Neutrophil (primary cell): ENCODE measurements around the gene WDR31.

Source experiments
- H3K27ac ChIP-seq: fragments of 200-600 bp; sonication (generic); 2 replicates; pipeline ENCODE4 v1.5.1; 2016; ENCODE audit warnings: mild to moderate bottlenecking, moderate library complexity
- H3K27me3 ChIP-seq: fragments of 200-600 bp; sonication (generic); 2 replicates; pipeline ENCODE4 v1.6.0; 2016; ENCODE audit warnings: mild to moderate bottlenecking
- H3K36me3 ChIP-seq: fragments of 200-600 bp; sonication (generic); 2 replicates; pipeline ENCODE4 v1.5.1; 2017
- H3K4me1 ChIP-seq, 2 experiments: fragments of 200-600 bp in 1 of 2; sonication (generic) in 1 of 2; 1 replicate in 1 of 2; 2 replicates in 1 of 2; pipeline versions ENCODE4 v1.5.1 to v1.6.1; 2013 to 2016; ENCODE audit warnings: low read depth in 1 of 2, low read length in 1 of 2, mild to moderate bottlenecking in 1 of 2, moderate library complexity in 1 of 2; ENCODE audit not compliant: control insufficient read depth in 1 of 2, insufficient read depth in 1 of 2
- H3K4me3 ChIP-seq, 2 experiments: fragments of 200-600 bp in 1 of 2; sonication (generic) in 1 of 2; 1 replicate in 1 of 2; 2 replicates in 1 of 2; pipeline ENCODE4 v1.5.1; 2013 to 2016; ENCODE audit warnings: low read depth in 1 of 2, low read length in 1 of 2, mild to moderate bottlenecking in 1 of 2, moderate library complexity in 1 of 2
- H3K9me3 ChIP-seq: fragments of 200-600 bp; sonication (generic); 2 replicates; pipeline ENCODE4 v1.5.1; 2016
- TF ChIP-seq, protein P1 (sequence below): fragments of 200-600 bp; sonication (generic); IDR thresholded peaks from 2 replicates; pipeline ENCODE4 v1.5.1; 2016; ENCODE audit warnings: antibody characterized with exemption

The WDR31 gene

GRCh38 chr9:113375057-113376023 lies 35.3 kb upstream of the WDR31 start:
- H3K9me3 ChIP-seq, result no peaks in the 10 kb centered on the region
- no peak overlapping the region for H3K4me3 ChIP-seq
- H3K27me3 ChIP-seq, result no peaks in the 10 kb centered on the region
- H3K4me1 ChIP-seq, result peaks cover 4 to 5% of the 10 kb centered on the region in 2 experiments
- peaks cover 15% of the 10 kb centered on the region for H3K36me3 ChIP-seq
- H3K27ac ChIP-seq, result no peak overlapping the region
- TF ChIP-seq, protein P1, sequence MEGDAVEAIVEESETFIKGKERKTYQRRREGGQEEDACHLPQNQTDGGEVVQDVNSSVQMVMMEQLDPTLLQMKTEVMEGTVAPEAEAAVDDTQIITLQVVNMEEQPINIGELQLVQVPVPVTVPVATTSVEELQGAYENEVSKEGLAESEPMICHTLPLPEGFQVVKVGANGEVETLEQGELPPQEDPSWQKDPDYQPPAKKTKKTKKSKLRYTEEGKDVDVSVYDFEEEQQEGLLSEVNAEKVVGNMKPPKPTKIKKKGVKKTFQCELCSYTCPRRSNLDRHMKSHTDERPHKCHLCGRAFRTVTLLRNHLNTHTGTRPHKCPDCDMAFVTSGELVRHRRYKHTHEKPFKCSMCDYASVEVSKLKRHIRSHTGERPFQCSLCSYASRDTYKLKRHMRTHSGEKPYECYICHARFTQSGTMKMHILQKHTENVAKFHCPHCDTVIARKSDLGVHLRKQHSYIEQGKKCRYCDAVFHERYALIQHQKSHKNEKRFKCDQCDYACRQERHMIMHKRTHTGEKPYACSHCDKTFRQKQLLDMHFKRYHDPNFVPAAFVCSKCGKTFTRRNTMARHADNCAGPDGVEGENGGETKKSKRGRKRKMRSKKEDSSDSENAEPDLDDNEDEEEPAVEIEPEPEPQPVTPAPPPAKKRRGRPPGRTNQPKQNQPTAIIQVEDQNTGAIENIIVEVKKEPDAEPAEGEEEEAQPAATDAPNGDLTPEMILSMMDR, result no peak

DNA sequence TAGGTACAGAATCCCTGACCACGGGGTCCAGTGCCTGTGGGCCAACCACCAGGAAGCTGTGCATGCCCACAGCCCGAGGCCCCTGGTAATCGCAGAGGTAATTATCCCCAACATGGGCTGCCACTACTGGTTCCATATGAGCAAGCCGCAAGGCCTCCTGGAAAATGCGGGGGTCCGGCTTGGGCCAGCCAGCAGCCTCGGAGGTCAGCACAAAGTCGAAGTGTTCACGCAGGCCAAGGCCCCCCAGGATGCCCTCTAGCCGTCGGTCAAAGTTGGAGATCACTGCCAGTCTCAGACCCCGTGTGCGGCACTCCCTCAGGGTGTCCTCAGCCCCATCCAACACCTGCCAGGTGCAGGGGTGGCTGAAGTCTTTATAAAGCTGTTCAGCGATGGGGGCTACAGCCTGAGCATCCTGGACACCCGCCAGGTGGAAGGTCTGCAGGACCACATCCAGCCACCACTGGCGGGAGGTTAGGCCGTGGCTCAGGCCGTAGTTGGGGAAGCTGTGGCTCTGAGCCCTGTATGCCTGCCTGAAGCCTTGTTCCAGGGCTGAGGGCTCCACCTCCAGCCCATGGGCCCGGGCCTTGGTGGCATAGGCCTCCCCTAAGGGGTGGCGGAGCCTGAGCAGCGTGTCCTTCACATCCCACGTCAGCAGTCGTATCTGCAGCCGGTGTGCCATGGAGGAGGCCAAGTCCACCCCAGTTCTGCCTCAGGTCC lies 33.8 kb upstream of the WDR31 start:
- TF ChIP-seq, protein P1, result no peak
- Histone ChIP-seq H3K4me1 (peaks cover 4 to 5% of the 10 kb centered on the region in 2 experiments), H3K27me3 (no peaks in the 10 kb centered on the region), H3K4me3 (no peak overlapping the region), H3K36me3 (peaks cover 15% of the 10 kb centered on the region), H3K9me3 (no peaks in the 10 kb centered on the region), H3K27ac (no peak overlapping the region)

DNA sequence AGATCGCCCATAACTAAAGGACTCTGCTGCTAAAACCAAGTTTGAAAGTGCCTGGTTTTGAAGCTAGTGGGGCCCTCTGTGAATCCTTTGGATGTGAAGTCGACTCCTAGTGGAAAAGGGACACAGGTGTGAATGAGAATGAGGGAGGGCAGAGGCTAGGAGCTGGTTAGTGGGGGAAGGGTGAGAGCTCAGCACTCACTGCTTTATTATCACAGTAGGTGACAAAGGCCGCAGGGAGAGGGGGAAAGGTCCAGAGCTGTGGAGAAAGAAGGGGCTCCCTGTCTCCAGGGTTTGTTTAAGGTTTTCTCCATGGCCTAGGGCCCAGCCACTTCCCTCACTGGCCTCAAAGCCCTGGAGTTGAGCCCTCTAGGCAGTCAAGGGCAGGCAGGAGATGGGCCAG lies 33.2 kb upstream of the WDR31 start:
- Histone ChIP-seq H3K9me3 (no peaks in the 10 kb centered on the region), H3K27me3 (no peaks in the 10 kb centered on the region), H3K36me3 (peaks cover 15% of the 10 kb centered on the region), H3K4me3 (no peak overlapping the region), H3K4me1 (peaks cover 4 to 5% of the 10 kb centered on the region in 2 experiments), H3K27ac (no peak overlapping the region)
- TF ChIP-seq, protein P1, result no peak

DNA sequence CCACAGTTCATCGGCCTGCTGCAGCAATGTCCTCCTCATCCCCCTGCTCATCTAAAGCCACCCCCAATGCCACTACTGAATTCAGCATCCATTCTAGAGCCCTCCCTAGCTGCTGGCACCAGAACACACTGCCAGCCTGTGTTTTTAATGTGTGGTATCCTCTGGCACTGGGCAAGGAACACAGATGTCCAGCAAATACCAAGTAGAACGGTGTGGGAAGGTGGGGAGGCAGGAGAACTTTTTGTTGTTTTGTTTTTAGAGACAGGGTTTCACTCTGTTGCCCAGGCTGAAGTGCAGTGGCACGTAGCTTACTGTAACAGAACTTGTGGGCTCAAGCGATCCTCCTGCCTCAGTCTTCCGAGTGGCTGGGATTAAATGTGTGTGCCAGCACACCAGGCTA lies 32.0 kb upstream of the WDR31 start:
- no peaks in the 10 kb centered on the region for H3K27me3 ChIP-seq
- H3K4me3 ChIP-seq, result no peak overlapping the region
- H3K36me3 ChIP-seq, result peaks cover 15% of the 10 kb centered on the region
- H3K9me3 ChIP-seq, result no peaks in the 10 kb centered on the region
- TF ChIP-seq, protein P1, result no peak
- peaks cover under 1% of the 10 kb centered on the region in 2 experiments for H3K4me1 ChIP-seq
- H3K27ac ChIP-seq, result no peak overlapping the region

DNA sequence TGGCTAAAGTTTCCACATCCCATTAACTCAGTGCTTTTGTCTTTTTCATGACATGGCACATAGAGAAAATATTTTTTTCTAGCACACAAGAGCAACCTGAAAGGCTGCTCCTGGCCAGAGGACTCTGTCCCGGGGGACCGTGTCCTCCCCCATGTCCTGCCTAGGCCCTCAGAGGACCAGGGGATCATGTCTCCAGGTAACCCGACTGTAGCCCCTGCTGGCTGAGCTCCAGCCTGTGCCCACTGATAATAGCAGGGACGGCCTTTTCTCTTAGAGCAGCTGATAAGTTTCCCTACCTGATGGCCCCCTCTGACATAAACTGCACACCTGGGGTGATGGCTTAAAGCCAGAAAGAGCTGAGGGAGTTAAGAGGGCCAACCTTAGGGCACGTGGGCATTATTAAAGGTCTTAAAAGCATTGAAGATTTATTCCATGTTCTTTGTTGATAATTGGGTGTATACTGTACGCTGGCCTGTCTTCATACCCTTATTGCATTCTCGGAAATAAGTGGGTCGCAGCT lies 30.8 kb upstream of the WDR31 start:
- H3K9me3 ChIP-seq, result no peaks in the 10 kb centered on the region
- no peak overlapping the region for H3K4me3 ChIP-seq
- no peak overlapping the region for H3K27ac ChIP-seq
- H3K4me1 ChIP-seq, result peaks cover 0 to under 1% of the 10 kb centered on the region in 2 experiments
- H3K27me3 ChIP-seq, result no peaks in the 10 kb centered on the region
- peaks cover 15% of the 10 kb centered on the region for H3K36me3 ChIP-seq
- TF ChIP-seq, protein P1, result no peak
